ENCODE results near the gene EXOC2.

Gene EXOC2

GRCh38 chr6:506508-506907 is 186.4 kb downstream of the EXOC2 start:
- Histone ChIP-seq H3K4me3 (ENCODE audit: low read length) (no peak overlapping the region), H3F3A (ENCODE audit: control insufficient read depth, insufficient read depth) (no peaks in the 10 kb centered on the region), H4K20me1 (ENCODE audit: control insufficient read depth, insufficient read depth, low read depth, low read length) (no peaks in the 10 kb centered on the region), H3K27ac (ENCODE audit: low read depth, low read length) (no peak overlapping the region), H3K4me1 (ENCODE audit: control insufficient read depth, low read length) (peaks cover 10% of the 10 kb centered on the region), H3K9me3 (ENCODE audit: control insufficient read depth, insufficient read depth, low read length) (no peaks in the 10 kb centered on the region), H3K79me2 (ENCODE audit: control insufficient read depth, low read length) (no peaks in the 10 kb centered on the region), H3K4me2 (ENCODE audit: low read length) (no peak overlapping the region), H3K36me3 (ENCODE audit: control insufficient read depth, low read length) (no peaks in the 10 kb centered on the region), H3K9me2 (replicated peaks; ENCODE audit: control insufficient read depth, low read length) (no peaks in the 10 kb centered on the region), H3K27me3 (ENCODE audit: control insufficient read depth, low read length) (no peaks in the 10 kb centered on the region)
- TF ChIP-seq EZH2phosphoT487 (IDR thresholded peaks at IDR 0.05; ENCODE audit: borderline replicate concordance, low read length), result no peak
- TF ChIP-seq, protein P1, sequence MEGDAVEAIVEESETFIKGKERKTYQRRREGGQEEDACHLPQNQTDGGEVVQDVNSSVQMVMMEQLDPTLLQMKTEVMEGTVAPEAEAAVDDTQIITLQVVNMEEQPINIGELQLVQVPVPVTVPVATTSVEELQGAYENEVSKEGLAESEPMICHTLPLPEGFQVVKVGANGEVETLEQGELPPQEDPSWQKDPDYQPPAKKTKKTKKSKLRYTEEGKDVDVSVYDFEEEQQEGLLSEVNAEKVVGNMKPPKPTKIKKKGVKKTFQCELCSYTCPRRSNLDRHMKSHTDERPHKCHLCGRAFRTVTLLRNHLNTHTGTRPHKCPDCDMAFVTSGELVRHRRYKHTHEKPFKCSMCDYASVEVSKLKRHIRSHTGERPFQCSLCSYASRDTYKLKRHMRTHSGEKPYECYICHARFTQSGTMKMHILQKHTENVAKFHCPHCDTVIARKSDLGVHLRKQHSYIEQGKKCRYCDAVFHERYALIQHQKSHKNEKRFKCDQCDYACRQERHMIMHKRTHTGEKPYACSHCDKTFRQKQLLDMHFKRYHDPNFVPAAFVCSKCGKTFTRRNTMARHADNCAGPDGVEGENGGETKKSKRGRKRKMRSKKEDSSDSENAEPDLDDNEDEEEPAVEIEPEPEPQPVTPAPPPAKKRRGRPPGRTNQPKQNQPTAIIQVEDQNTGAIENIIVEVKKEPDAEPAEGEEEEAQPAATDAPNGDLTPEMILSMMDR (IDR thresholded peaks at IDR 0.05; ENCODE audit: low read depth, low read length, poor library complexity, severe bottlenecking), result no peak

DNA sequence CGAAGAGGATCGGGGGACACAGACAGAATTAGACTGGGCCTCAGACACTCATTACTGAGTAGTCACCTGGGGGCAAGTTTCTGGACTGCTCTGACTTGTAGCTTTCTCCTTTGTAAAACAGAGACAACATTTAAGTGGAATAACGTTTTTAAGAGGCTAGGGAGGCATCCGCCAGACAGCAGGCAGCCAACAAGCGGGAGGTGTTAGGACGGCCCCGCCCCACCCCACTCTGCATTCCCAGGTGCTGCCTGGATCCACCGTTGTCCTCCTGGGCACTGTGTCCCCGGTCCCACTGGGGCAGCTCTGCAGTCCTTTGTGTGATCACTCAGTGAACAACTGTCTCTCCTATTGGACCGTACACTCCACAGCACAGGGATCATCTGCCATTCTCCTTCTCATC is 187.6 kb downstream of the EXOC2 start:
- Histone ChIP-seq H3K9me3 (ENCODE audit: control insufficient read depth, insufficient read depth, low read length) (no peaks in the 10 kb centered on the region), H3K79me2 (ENCODE audit: control insufficient read depth, low read length) (no peaks in the 10 kb centered on the region), H3K4me1 (ENCODE audit: control insufficient read depth, low read length) (peaks cover 10% of the 10 kb centered on the region), H3K27ac (ENCODE audit: low read depth, low read length) (no peak overlapping the region), H4K20me1 (ENCODE audit: control insufficient read depth, insufficient read depth, low read depth, low read length) (no peaks in the 10 kb centered on the region), H3K4me3 (ENCODE audit: low read length) (no peak overlapping the region), H3K36me3 (ENCODE audit: control insufficient read depth, low read length) (no peaks in the 10 kb centered on the region), H3K27me3 (ENCODE audit: control insufficient read depth, low read length) (no peaks in the 10 kb centered on the region), H3K9me2 (replicated peaks; ENCODE audit: control insufficient read depth, low read length) (no peaks in the 10 kb centered on the region), H3F3A (ENCODE audit: control insufficient read depth, insufficient read depth) (no peaks in the 10 kb centered on the region), H3K4me2 (ENCODE audit: low read length) (no peak overlapping the region)
- no peak for TF ChIP-seq EZH2phosphoT487 (IDR thresholded peaks at IDR 0.05; ENCODE audit: borderline replicate concordance, low read length)
- TF ChIP-seq, protein P1 (IDR thresholded peaks at IDR 0.05; ENCODE audit: low read depth, low read length, poor library complexity, severe bottlenecking), result no peak

GRCh38 chr6:504446-504980 is 188.4 kb downstream of the EXOC2 start:
- no peak overlapping the region for H3K27ac ChIP-seq (ENCODE audit: low read depth, low read length)
- H3K4me2 ChIP-seq (ENCODE audit: low read length), result no peak overlapping the region
- no peaks in the 10 kb centered on the region for H3K79me2 ChIP-seq (ENCODE audit: control insufficient read depth, low read length)
- H4K20me1 ChIP-seq (ENCODE audit: control insufficient read depth, insufficient read depth, low read depth, low read length), result no peaks in the 10 kb centered on the region
- H3K4me3 ChIP-seq (ENCODE audit: low read length), result no peak overlapping the region
- H3K27me3 ChIP-seq (ENCODE audit: control insufficient read depth, low read length), result no peaks in the 10 kb centered on the region
- no peaks in the 10 kb centered on the region for H3F3A ChIP-seq (ENCODE audit: control insufficient read depth, insufficient read depth)
- TF ChIP-seq EZH2phosphoT487 (IDR thresholded peaks at IDR 0.05; ENCODE audit: borderline replicate concordance, low read length), result no peak
- TF ChIP-seq, protein P1 (IDR thresholded peaks at IDR 0.05; ENCODE audit: low read depth, low read length, poor library complexity, severe bottlenecking), result no peak
- H3K9me3 ChIP-seq (ENCODE audit: control insufficient read depth, insufficient read depth, low read length), result no peaks in the 10 kb centered on the region
- H3K36me3 ChIP-seq (ENCODE audit: control insufficient read depth, low read length), result no peaks in the 10 kb centered on the region
- H3K9me2 ChIP-seq (replicated peaks; ENCODE audit: control insufficient read depth, low read length), result no peaks in the 10 kb centered on the region
- H3K4me1 ChIP-seq (ENCODE audit: control insufficient read depth, low read length), result peaks cover 7% of the 10 kb centered on the region

Measured in DOHH2 (cell line).